Choroid plexus epithelial cell (primary cell): ENCODE data around the gene EPS15.

Experiments
- DNase-seq: peaks from one replicate; pipeline ENCODE4 v3.0.0-alpha.2; 2010; ENCODE audit warnings: low read depth
- H3K4me3 ChIP-seq: 2 replicates; pipeline ENCODE4 v1.5.1; 2011; ENCODE audit warnings: low read depth, mild to moderate bottlenecking, control low read depth, low read length, moderate library complexity
- TF ChIP-seq, protein P1 (sequence below): conservative IDR thresholded peaks from 2 replicates; pipeline ENCODE4 v1.5.1; 2011; ENCODE audit warnings: low read depth, mild to moderate bottlenecking, control low read depth, inconsistent platforms, low read length, moderate library complexity

EPS15 gene

DNA sequence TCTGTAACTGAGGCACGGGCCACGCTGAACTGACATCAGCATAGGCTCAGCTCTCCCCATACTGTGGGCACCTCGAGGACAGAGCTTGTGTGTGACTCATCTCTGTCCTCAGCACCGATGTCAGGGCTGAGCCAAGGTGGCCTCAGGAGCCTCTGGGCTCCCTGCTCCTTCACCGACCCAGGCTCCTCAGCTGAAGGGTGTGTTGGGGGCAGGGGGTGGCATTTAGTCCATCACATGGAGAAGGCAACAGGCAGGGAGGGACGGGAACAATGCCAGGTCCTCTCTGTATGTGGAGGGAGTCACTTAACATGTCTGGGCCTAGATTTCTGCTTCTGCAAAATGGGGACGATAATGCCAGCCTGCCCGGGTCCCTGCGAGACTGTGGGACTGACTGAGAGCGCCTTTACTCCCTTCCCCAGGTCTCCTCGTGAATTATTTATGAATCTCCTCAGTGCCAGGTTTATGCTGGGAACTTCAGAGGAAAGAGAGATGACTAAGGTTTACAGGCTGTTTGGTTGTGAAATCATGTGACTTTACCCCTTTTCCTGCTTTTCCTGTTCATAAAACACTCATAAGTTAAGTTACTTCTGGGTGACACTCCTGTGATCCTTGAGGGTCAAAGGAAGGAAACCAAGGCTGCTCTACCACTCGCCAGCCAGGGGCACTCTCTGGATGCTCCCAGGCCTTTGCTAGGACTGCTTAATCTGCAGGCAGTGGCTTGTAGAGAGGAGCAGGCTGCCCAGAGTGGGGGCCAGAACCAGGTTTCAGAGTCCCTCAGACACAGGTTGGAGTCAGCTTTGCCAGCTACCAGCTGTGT is 204.9 kb downstream of the EPS15 start:
- peak; percentile 71 for DNase-seq
- TF ChIP-seq, protein P1, sequence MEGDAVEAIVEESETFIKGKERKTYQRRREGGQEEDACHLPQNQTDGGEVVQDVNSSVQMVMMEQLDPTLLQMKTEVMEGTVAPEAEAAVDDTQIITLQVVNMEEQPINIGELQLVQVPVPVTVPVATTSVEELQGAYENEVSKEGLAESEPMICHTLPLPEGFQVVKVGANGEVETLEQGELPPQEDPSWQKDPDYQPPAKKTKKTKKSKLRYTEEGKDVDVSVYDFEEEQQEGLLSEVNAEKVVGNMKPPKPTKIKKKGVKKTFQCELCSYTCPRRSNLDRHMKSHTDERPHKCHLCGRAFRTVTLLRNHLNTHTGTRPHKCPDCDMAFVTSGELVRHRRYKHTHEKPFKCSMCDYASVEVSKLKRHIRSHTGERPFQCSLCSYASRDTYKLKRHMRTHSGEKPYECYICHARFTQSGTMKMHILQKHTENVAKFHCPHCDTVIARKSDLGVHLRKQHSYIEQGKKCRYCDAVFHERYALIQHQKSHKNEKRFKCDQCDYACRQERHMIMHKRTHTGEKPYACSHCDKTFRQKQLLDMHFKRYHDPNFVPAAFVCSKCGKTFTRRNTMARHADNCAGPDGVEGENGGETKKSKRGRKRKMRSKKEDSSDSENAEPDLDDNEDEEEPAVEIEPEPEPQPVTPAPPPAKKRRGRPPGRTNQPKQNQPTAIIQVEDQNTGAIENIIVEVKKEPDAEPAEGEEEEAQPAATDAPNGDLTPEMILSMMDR, result no peak
- H3K4me3 ChIP-seq, result no peak overlapping the region

DNA sequence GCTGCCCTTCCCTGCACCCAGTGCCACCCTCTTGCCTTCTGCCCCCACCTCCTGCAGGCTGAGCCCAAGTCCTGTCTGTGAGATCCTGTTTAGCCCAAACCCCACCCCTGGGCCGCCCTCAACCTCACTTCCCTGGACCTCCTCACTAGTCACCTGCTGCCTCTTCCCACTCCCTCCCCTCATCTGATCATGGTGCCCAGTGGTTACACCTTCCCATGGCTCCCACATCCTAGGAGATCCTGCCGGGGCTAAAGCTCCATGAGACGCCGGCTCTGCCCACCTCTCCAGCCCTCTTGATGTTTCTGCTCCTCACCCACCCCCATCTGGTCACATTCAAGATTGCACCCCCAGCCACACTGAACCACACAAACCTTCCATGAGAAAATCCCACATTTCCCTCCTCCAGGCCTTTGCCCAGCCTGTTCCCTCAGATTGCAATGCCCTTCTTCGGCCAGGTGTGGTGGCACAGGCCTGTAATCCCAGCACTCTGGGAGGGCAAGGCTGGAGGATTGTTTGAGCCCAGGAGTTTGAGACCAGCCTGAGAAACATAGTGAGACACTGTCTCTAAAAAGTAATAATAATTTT is 205.7 kb downstream of the EPS15 start:
- peak; percentile 19 for DNase-seq
- H3K4me3 ChIP-seq, result no peak overlapping the region

DNA sequence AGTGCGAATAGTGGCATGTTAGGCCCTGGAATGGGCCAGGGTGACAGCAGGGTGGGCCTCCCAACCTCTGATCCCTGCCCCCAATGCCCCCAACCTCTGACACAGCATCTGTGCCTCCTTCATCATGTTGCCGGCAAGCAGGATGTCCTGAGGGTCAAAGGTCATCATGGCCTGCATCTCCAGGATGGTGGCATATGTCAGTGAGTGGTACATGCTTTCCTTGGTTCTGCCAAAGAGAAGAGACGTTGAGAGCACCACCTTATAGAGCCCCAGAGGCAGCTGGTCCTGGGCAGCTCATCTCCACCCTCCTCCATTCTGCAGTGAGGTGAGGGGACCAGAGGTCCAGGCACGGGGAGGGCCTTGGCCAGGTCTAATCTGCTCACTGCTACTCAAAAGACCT is 206.3 kb downstream of the EPS15 start:
- no peak overlapping the region for H3K4me3 ChIP-seq
- TF ChIP-seq, protein P1, result no peak
- no peak for DNase-seq

More for the DNA sequence above, 205.7 kb downstream of the EPS15 start:
- TF ChIP-seq, protein P1, result peak; percentile 30

DNA sequence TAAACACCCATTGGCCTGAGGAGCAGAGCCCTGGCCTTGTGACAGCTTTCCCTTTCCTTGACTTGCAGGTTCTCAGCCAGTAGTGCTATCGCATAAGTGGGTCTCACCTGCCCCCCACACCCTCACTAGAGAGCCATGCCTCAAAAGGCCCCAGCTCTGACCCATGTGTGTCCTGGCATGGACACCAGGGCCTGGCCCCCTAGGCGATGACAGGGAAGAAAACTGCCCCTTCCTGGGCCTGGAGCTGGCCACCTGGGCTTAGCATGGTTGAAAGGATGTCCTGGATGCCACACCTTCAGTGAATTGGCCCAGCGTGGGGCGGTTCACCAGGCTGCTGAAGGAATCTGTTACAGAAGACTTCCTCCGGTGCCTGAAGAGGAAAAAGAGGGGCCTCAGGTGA is 207.2 kb downstream of the EPS15 start:
- H3K4me3 ChIP-seq, result no peak overlapping the region
- TF ChIP-seq, protein P1, result no peak
- no peak for DNase-seq

DNA sequence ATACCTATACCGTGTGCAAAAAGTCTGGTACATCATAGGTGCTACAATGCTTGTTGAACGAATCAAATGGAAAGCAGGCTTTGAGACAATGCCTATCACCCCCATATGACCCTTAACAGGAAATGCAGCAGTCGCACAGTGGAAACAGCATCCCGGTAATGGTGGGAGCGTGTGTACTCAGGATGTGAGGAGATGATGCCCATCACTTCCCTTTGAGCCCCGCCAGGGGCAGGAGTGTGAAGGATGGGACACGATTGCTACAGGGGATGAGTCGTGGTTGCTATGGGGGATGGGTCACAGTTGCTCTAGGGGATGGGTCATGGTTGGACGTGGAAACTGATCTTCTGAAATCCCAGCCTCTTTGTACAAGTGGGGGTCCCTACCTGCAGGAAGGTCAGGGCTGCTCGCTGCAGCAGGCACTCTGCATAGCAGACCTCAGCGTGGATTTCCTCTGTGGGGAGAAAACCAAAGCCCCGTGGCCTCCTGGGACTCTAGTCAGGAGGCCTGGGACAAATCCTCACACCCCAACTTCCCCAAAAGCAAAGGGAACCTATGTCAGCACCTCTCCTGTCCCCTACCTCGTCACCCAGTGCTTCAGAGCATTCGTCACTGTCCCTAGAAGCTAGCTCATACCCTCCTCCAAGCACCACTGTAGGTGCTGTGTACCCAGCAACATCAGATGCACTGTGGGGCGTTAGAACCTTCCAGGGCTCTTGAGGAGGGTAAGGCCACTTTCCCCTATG is 208.0 kb downstream of the EPS15 start:
- H3K4me3 ChIP-seq, result no peak overlapping the region
- TF ChIP-seq, protein P1, result peak; percentile 13
- no peak for DNase-seq

DNA sequence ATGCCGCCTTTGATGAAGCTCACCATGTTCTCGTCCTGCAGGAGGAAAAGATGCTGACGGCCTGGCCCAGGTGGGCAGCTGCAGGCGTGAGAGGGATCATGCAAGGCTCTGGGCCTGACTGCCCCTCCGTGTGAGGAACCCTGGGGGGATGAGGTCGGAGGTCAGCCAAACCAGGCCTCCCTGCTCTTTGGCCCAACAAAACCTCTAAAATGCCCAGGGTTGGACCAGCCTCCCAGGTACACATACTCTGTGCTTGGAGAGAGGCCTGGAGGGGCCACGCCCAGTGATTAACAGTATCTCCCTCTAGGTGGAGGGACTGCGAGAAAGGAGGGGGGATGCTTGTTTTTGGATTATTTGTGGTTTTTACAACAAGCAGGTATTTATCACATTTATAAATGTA is 209.8 kb downstream of the EPS15 start:
- no peak for DNase-seq
- no peak overlapping the region for H3K4me3 ChIP-seq
- TF ChIP-seq, protein P1, result no peak
